Cardiac muscle cell (in vitro differentiated cells and primary cell): ENCODE data around the gene MYG1. TPM values are rescaled to one million over a fixed set of nuclear protein-coding genes. Genes with fewer than 3 reads are reported as not detected.
A peak's percentile ranks its signal among the peaks of the same experiment; 100 is the strongest.

Source experiments
- DNase-seq, 2 donors: peaks; one replicate each; pipeline versions ENCODE4 v3.0.0 to v3.0.0-alpha.2; 2010 to 2017; ENCODE audit warnings: low read depth in 1 of 2, low spot score in 1 of 2
- H3K27ac ChIP-seq: fragments of 200-600 bp; sonication (generic); 2 replicates; pipeline ENCODE4 v1.5.1; 2016
- H3K27me3 ChIP-seq: fragments of 200-600 bp; sonication (generic); 2 replicates; pipeline ENCODE4 v1.6.0; 2016; ENCODE audit warnings: control low read depth
- H3K36me3 ChIP-seq: fragments of 200-600 bp; sonication (generic); 2 replicates; pipeline ENCODE4 v1.5.1; 2016; ENCODE audit warnings: control low read depth
- H3K4me1 ChIP-seq: fragments of 200-600 bp; sonication (generic); 2 replicates; pipeline ENCODE4 v1.8.1; 2017; ENCODE audit warnings: low read depth, mild to moderate bottlenecking, mixed run types
- H3K4me3 ChIP-seq: fragments of 200-600 bp; sonication (generic); 2 replicates; pipeline ENCODE4 v1.5.1; 2016; ENCODE audit warnings: mild to moderate bottlenecking
- H3K9me3 ChIP-seq: fragments of 200-600 bp; sonication (generic); 2 replicates; pipeline ENCODE4 v1.5.1; 2017; ENCODE audit warnings: low read depth, mild to moderate bottlenecking, control low read depth
- polyA plus RNA-seq: library from polyadenylated mRNA; unstranded; fragments of >200 nt; fragmentation: Nextera tagmentation; extraction: Ambion mirVana; gene quantifications from 2 replicates; pipeline ENCODE4 v1.2.1, GENCODE V29; 2016
- total RNA-seq: library from RNA; depleted of rRNA; stranded (reverse); fragments of >200 nt; gene quantifications from 2 replicates; pipeline ENCODE4 v1.2.3, GENCODE V29; 2016
- TF ChIP-seq, protein P1 (sequence below): IDR thresholded peaks from 2 replicates; pipeline ENCODE4 v1.5.1; 2012; ENCODE audit warnings: low read depth, mild to moderate bottlenecking, low read length

MYG1 gene
- total and polyA plus RNA-seq, 2 experiments from 2014 or later: 71.0 to 75.4 TPM

DNA sequence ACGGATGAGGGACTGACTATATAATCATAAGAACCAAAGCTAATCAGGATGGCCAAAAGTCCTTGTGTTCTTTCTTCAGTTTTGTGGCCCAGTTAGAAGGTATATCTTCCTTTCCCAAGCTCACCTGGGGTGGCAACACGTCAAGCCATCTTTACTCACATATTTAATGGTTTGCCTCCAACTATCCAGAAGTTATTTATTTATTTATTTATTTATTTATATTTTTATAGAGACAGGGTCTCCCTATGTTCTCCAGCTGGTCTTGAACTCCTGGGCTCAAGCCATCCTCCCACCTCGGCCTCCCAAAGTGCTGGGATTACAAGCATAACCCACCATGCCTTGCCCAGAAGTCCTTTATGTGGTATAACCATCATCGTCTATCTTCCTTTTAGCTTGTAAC is 48.4 kb downstream of the MYG1 start:
- no peaks in the 10 kb centered on the region for H3K36me3 ChIP-seq
- H3K4me1 ChIP-seq: no peaks in the 10 kb centered on the region
- TF ChIP-seq, protein P1, sequence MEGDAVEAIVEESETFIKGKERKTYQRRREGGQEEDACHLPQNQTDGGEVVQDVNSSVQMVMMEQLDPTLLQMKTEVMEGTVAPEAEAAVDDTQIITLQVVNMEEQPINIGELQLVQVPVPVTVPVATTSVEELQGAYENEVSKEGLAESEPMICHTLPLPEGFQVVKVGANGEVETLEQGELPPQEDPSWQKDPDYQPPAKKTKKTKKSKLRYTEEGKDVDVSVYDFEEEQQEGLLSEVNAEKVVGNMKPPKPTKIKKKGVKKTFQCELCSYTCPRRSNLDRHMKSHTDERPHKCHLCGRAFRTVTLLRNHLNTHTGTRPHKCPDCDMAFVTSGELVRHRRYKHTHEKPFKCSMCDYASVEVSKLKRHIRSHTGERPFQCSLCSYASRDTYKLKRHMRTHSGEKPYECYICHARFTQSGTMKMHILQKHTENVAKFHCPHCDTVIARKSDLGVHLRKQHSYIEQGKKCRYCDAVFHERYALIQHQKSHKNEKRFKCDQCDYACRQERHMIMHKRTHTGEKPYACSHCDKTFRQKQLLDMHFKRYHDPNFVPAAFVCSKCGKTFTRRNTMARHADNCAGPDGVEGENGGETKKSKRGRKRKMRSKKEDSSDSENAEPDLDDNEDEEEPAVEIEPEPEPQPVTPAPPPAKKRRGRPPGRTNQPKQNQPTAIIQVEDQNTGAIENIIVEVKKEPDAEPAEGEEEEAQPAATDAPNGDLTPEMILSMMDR: no peak
- no peak overlapping the region for H3K4me3 ChIP-seq
- no peaks in the 10 kb centered on the region for H3K27me3 ChIP-seq
- H3K9me3 ChIP-seq: no peaks in the 10 kb centered on the region
- no peak overlapping the region for H3K27ac ChIP-seq
- no peak for DNase-seq

DNA sequence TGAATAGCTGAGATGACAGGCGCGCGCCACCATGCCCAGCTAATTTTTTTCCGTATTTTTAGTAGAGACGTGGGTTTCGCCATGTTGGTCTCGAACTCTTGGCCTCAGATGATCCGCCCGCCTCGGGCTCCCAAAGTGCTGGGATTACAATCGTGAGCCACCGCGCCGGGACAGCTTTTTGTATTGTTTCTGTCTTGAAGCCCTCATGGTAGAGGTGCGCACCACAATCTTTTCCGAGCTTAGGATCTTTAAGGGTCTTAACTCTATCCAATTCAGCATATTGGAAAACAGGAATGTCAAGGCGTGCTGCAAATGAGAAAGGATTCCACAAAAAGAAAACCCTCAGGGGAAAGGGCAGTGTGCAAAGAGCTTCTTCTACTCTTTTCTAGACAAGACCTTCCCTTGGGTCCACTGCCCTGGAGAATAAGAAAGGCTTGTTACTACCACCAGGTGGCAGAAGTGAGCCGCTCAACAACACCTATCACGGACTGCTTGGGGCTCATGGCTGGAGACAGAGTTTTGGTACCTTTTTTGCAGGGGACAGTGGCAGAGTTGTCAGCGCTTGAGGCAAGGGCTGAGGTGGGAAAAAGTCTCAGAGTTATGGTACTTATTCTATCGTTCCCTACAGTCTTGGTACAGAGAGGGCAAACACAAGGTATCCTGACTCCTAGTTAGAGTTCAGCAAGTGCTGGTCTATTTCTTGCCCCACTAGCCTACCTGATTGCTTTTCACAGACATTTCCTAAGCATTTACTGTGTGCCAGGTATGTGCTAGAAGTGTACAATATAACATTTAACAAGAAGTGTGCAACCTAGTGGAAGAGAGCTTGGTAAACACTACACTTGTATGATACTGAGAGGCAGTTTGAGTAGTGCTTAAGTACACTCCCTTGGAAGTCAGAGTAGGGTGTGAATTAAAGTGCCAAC is 53.1 kb downstream of the MYG1 start:
- no peaks in the 10 kb centered on the region for H3K9me3 ChIP-seq
- TF ChIP-seq, protein P1: peak; percentile 84
- no peaks in the 10 kb centered on the region for H3K27me3 ChIP-seq
- H3K4me1 ChIP-seq: no peaks in the 10 kb centered on the region
- no peak overlapping the region for H3K27ac ChIP-seq
- no peaks in the 10 kb centered on the region for H3K36me3 ChIP-seq
- DNase-seq: peak; percentile 91 to 93
- H3K4me3 ChIP-seq: no peak overlapping the region

DNA sequence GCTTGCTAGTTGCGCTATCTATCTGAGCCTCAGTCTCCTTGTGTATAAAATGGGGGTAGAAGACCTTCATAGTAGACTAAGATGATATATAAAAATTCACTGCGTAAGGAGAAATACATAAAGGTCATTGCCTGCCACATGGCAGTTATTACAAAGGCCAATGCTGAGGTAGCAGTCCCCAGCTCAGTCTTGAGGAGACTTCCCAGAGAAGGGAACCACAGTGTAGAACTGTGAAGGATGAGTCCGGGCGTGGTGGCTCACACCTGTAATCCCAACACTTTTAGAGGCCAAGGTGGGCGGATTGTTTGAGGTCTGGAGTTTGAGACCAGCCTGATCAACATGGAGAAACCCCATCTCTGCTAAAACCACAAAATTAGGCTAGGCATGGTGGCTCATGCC is 53.8 kb downstream of the MYG1 start:
- TF ChIP-seq, protein P1: no peak
- H3K9me3 ChIP-seq: no peaks in the 10 kb centered on the region
- no peaks in the 10 kb centered on the region for H3K27me3 ChIP-seq
- no peak overlapping the region for H3K4me3 ChIP-seq
- no peaks in the 10 kb centered on the region for H3K36me3 ChIP-seq
- H3K27ac ChIP-seq: no peak overlapping the region
- no peak for DNase-seq
- H3K4me1 ChIP-seq: no peaks in the 10 kb centered on the region

DNA sequence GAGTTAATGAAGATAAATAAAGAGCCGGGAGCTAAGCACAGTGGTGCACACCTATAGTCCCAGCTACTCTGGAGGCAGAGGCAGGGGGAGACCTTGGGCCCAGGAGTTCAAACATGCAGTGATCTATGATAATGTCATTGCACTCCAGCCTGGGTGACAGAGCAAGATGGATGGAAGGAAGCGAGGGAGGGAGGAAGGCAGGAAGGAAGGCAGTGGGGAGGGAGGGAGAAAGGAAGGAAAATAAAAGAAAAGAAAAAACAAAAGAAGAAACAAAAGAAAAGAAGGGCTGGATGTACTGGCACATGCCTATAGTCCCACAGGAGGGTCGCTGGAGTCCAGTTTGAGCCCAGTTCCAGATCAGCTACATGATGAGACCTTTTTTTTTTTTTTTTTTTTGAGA is 55.6 kb downstream of the MYG1 start:
- H3K27ac ChIP-seq: no peak overlapping the region
- no peaks in the 10 kb centered on the region for H3K36me3 ChIP-seq
- no peaks in the 10 kb centered on the region for H3K27me3 ChIP-seq
- TF ChIP-seq, protein P1: no peak
- H3K4me3 ChIP-seq: no peak overlapping the region
- H3K9me3 ChIP-seq: no peaks in the 10 kb centered on the region
- DNase-seq: no peak
- no peaks in the 10 kb centered on the region for H3K4me1 ChIP-seq

Other genes with a start within 250 kb of the MYG1 start
- 3.9 and 4.5 TPM in 2 replicates for gene TNS2, start 249.6 kb upstream of the MYG1 start, total RNA-seq
- 2.2 and 5.1 TPM in 2 replicates for gene TNS2, start 249.6 kb upstream of the MYG1 start, polyA plus RNA-seq
- 14.8 and 15.8 TPM in 2 replicates for gene SPRYD3, start 220.3 kb upstream of the MYG1 start, total RNA-seq
- 17.6 and 19.4 TPM in 2 replicates for gene SPRYD3, start 220.3 kb upstream of the MYG1 start, polyA plus RNA-seq
- 58.9 and 105 TPM in 2 replicates for gene IGFBP6, start 202.0 kb upstream of the MYG1 start, total RNA-seq
- 75.4 and 109 TPM in 2 replicates for gene IGFBP6, start 202.0 kb upstream of the MYG1 start, polyA plus RNA-seq
- 0.57 and 1.6 TPM in 2 replicates for gene SOAT2, start 196.2 kb upstream of the MYG1 start, total RNA-seq
- gene SOAT2, start 196.2 kb upstream of the MYG1 start, polyA plus RNA-seq: 1.3 and 1.9 TPM in 2 replicates
- gene ZNF740, start 119.0 kb upstream of the MYG1 start, total RNA-seq: 15.6 and 20.5 TPM in 2 replicates
- 4.4 and 16.6 TPM in 2 replicates for gene ZNF740, start 119.0 kb upstream of the MYG1 start, polyA plus RNA-seq
- gene CSAD, start 118.8 kb upstream of the MYG1 start, total RNA-seq: 11.4 and 29.4 TPM in 2 replicates
- 7.2 and 18.0 TPM in 2 replicates for gene CSAD, start 118.8 kb upstream of the MYG1 start, polyA plus RNA-seq
- gene ITGB7, start 92.4 kb upstream of the MYG1 start, total RNA-seq: 0.25 and 1.1 TPM in 2 replicates
- gene ITGB7, start 92.4 kb upstream of the MYG1 start, polyA plus RNA-seq: 0.55 and 0.86 TPM in 2 replicates
- gene RARG, start 67.5 kb upstream of the MYG1 start, total RNA-seq: 15.5 and 30.4 TPM in 2 replicates
- gene RARG, start 67.5 kb upstream of the MYG1 start, polyA plus RNA-seq: 13.0 and 19.2 TPM in 2 replicates
- 7.8 and 23.9 TPM in 2 replicates for gene ESPL1, start 31.4 kb upstream of the MYG1 start, total RNA-seq
- 1.3 and 4.8 TPM in 2 replicates for gene ESPL1, start 31.4 kb upstream of the MYG1 start, polyA plus RNA-seq
- gene PFDN5, start 4.2 kb upstream of the MYG1 start, total RNA-seq: 435 and 511 TPM in 2 replicates
- gene PFDN5, start 4.2 kb upstream of the MYG1 start, polyA plus RNA-seq: 548 and 553 TPM in 2 replicates
- 117 and 119 TPM in 2 replicates for gene AAAS, start 21.9 kb downstream of the MYG1 start, total RNA-seq
- gene AAAS, start 21.9 kb downstream of the MYG1 start, polyA plus RNA-seq: 138 and 140 TPM in 2 replicates
- gene SP7, start 36.7 kb downstream of the MYG1 start, total RNA-seq: 0.14 and 0.39 TPM in 2 replicates
- 0.45 TPM in 1 of 2 replicates, not detected in the other for gene SP7, start 36.7 kb downstream of the MYG1 start, polyA plus RNA-seq
- gene SP1, start 80.5 kb downstream of the MYG1 start, total RNA-seq: 43.7 and 53.0 TPM in 2 replicates
- 11.4 and 12.9 TPM in 2 replicates for gene SP1, start 80.5 kb downstream of the MYG1 start, polyA plus RNA-seq
- 39.8 and 60.0 TPM in 2 replicates for gene AMHR2, start 124.2 kb downstream of the MYG1 start, total RNA-seq
- 53.4 and 57.3 TPM in 2 replicates for gene AMHR2, start 124.2 kb downstream of the MYG1 start, polyA plus RNA-seq
- 42.9 and 48.3 TPM in 2 replicates for gene PRR13, start 142.0 kb downstream of the MYG1 start, total RNA-seq
- 169 and 190 TPM in 2 replicates for gene PRR13, start 142.0 kb downstream of the MYG1 start, polyA plus RNA-seq
- gene PCBP2, start 152.4 kb downstream of the MYG1 start, total RNA-seq: 213 and 326 TPM in 2 replicates
- 114 and 146 TPM in 2 replicates for gene PCBP2, start 152.4 kb downstream of the MYG1 start, polyA plus RNA-seq
- 18.5 and 26.1 TPM in 2 replicates for gene MAP3K12, start 199.8 kb downstream of the MYG1 start, total RNA-seq
- gene MAP3K12, start 199.8 kb downstream of the MYG1 start, polyA plus RNA-seq: 15.1 and 17.6 TPM in 2 replicates
- gene TARBP2, start 201.6 kb downstream of the MYG1 start, total RNA-seq: 58.3 and 68.1 TPM in 2 replicates
- gene TARBP2, start 201.6 kb downstream of the MYG1 start, polyA plus RNA-seq: 69.2 and 79.8 TPM in 2 replicates
- gene NPFF, start 207.8 kb downstream of the MYG1 start, total RNA-seq: not detected in 2 replicates
- gene NPFF, start 207.8 kb downstream of the MYG1 start, polyA plus RNA-seq: not detected in 2 replicates